ENCODE data around the gene TRNAU1AP. TPM values are rescaled to one million over a fixed set of nuclear protein-coding genes. Genes with fewer than 3 reads are reported as not detected.

The TRNAU1AP gene
- total and polyA plus RNA-seq, 2 of the 13 experiments (the other 11 are each of a cell fraction or from before 2014, with no cell fraction given), result 29.0 to 42.9 TPM

DNA sequence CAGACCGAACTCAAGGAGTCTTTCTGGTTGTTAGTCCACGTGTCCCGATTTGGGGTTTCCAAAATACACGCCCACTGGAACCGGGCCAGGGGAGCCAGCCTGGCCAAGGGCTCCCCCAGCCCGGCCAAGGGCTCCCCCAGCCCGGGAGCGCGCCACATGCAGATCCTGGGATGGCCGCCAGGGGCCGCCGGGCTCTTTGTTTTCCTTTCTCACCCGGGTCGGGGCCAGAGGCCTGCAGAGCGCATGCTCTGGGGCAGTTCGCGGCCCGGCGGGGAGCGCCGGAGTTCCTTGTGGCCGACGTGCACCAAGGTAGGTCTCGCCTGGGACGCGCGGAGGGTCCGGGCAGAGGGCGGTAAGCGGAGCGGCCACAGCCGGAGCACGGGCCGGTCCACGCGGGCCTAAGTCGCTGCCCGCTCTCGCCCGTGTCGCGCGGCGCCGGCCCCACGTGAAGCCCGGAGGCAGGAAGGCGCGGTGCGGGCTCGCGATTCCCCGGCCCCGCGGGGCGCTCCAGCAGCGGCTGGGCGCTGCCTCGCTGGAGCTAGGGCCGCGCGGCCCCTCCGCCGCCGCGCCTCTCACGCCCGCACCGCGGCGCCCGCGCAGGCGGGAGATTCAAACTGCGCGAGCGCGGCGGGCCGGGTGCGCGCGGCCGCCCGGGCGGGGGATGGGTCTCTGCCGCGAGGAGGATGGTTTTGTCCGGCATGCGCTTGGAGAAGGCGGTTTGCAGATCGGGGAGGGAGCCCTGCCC, 34.7 kb upstream of the TRNAU1AP start (continued):
- TF ChIP-seq, protein P1, sequence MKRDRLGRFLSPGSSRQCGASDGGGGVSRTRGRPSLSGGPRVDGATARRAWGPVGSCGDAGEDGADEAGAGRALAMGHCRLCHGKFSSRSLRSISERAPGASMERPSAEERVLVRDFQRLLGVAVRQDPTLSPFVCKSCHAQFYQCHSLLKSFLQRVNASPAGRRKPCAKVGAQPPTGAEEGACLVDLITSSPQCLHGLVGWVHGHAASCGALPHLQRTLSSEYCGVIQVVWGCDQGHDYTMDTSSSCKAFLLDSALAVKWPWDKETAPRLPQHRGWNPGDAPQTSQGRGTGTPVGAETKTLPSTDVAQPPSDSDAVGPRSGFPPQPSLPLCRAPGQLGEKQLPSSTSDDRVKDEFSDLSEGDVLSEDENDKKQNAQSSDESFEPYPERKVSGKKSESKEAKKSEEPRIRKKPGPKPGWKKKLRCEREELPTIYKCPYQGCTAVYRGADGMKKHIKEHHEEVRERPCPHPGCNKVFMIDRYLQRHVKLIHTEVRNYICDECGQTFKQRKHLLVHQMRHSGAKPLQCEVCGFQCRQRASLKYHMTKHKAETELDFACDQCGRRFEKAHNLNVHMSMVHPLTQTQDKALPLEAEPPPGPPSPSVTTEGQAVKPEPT (CRISPR knock-in tag; IDR thresholded peaks at IDR 0.05; ENCODE audit: low read depth), result peak; percentile 76; the same call in 1 of the 2 replicates
- TF ChIP-seq, protein P2, sequence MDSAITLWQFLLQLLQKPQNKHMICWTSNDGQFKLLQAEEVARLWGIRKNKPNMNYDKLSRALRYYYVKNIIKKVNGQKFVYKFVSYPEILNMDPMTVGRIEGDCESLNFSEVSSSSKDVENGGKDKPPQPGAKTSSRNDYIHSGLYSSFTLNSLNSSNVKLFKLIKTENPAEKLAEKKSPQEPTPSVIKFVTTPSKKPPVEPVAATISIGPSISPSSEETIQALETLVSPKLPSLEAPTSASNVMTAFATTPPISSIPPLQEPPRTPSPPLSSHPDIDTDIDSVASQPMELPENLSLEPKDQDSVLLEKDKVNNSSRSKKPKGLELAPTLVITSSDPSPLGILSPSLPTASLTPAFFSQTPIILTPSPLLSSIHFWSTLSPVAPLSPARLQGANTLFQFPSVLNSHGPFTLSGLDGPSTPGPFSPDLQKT (CRISPR knock-in tag; IDR thresholded peaks at IDR 0.05; ENCODE audit: borderline replicate concordance), result no peak
- TF ChIP-seq NAIF1 (CRISPR knock-in tag; IDR thresholded peaks at IDR 0.05; ENCODE audit: borderline replicate concordance) (no peak), NR3C1 (CRISPR knock-in tag; IDR thresholded peaks at IDR 0.05) (no peak), ZNF768 (CRISPR knock-in tag; IDR thresholded peaks at IDR 0.05) (peak; percentile 54; the same call in 1 of the 2 replicates), ZNF354B (CRISPR knock-in tag; IDR thresholded peaks at IDR 0.05) (0 out of 2 replicates have a peak, but pooled peaks have one; percentile 1), ZNF614 (CRISPR knock-in tag; IDR thresholded peaks at IDR 0.05; ENCODE audit: borderline replicate concordance) (0 out of 2 replicates have a peak, but pooled peaks have one; percentile 57), TBX2 (CRISPR knock-in tag; IDR thresholded peaks at IDR 0.05; ENCODE audit: borderline replicate concordance) (peak; percentile 65; the same call in 1 of the 2 replicates), SP5 (CRISPR knock-in tag; IDR thresholded peaks at IDR 0.05; ENCODE audit: borderline replicate concordance, low read depth) (no peak), HDAC2 (CRISPR knock-in tag; IDR thresholded peaks at IDR 0.05) (peak; percentile 34; the same call in 1 of the 2 replicates), ZNF234 (CRISPR knock-in tag; conservative IDR thresholded peaks at IDR 0.05) (peak; percentile 67; the same call in 1 of the 2 replicates), ZSCAN21 (CRISPR knock-in tag; IDR thresholded peaks at IDR 0.05; ENCODE audit: borderline replicate concordance) (peak; percentile 53; the same call in 1 of the 2 replicates), TP53 (CRISPR knock-in tag; conservative IDR thresholded peaks at IDR 0.05) (no peak), SAP130 (CRISPR knock-in tag; IDR thresholded peaks at IDR 0.05; ENCODE audit: low read depth) (peak; percentile 68), ZNF138 (CRISPR knock-in tag; IDR thresholded peaks at IDR 0.05; ENCODE audit: low read depth) (0 out of 2 replicates have a peak, but pooled peaks have one; percentile 79), REPIN1 (CRISPR knock-in tag; IDR thresholded peaks at IDR 0.05; ENCODE audit: borderline replicate concordance, low read depth) (peak; percentile 53)
- TF ChIP-seq, protein P3, sequence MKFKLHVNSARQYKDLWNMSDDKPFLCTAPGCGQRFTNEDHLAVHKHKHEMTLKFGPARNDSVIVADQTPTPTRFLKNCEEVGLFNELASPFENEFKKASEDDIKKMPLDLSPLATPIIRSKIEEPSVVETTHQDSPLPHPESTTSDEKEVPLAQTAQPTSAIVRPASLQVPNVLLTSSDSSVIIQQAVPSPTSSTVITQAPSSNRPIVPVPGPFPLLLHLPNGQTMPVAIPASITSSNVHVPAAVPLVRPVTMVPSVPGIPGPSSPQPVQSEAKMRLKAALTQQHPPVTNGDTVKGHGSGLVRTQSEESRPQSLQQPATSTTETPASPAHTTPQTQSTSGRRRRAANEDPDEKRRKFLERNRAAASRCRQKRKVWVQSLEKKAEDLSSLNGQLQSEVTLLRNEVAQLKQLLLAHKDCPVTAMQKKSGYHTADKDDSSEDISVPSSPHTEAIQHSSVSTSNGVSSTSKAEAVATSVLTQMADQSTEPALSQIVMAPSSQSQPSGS (CRISPR knock-in tag; IDR thresholded peaks at IDR 0.05), result peak; percentile 58; the same call in 1 of the 2 replicates
- TF ChIP-seq, protein P4, sequence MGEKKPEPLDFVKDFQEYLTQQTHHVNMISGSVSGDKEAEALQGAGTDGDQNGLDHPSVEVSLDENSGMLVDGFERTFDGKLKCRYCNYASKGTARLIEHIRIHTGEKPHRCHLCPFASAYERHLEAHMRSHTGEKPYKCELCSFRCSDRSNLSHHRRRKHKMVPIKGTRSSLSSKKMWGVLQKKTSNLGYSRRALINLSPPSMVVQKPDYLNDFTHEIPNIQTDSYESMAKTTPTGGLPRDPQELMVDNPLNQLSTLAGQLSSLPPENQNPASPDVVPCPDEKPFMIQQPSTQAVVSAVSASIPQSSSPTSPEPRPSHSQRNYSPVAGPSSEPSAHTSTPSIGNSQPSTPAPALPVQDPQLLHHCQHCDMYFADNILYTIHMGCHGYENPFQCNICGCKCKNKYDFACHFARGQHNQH (CRISPR knock-in tag; IDR thresholded peaks at IDR 0.05), result peak; percentile 73
- TF ChIP-seq, protein P5, sequence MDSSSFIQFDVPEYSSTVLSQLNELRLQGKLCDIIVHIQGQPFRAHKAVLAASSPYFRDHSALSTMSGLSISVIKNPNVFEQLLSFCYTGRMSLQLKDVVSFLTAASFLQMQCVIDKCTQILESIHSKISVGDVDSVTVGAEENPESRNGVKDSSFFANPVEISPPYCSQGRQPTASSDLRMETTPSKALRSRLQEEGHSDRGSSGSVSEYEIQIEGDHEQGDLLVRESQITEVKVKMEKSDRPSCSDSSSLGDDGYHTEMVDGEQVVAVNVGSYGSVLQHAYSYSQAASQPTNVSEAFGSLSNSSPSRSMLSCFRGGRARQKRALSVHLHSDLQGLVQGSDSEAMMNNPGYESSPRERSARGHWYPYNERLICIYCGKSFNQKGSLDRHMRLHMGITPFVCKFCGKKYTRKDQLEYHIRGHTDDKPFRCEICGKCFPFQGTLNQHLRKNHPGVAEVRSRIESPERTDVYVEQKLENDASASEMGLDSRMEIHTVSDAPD (CRISPR knock-in tag; IDR thresholded peaks at IDR 0.05), result no peak
- TF ChIP-seq, protein P6, sequence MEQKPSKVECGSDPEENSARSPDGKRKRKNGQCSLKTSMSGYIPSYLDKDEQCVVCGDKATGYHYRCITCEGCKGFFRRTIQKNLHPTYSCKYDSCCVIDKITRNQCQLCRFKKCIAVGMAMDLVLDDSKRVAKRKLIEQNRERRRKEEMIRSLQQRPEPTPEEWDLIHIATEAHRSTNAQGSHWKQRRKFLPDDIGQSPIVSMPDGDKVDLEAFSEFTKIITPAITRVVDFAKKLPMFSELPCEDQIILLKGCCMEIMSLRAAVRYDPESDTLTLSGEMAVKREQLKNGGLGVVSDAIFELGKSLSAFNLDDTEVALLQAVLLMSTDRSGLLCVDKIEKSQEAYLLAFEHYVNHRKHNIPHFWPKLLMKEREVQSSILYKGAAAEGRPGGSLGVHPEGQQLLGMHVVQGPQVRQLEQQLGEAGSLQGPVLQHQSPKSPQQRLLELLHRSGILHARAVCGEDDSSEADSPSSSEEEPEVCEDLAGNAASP (CRISPR knock-in tag; IDR thresholded peaks at IDR 0.05; ENCODE audit: borderline replicate concordance), result peak; percentile 53; the same call in 1 of the 2 replicates
